Measurements from ENCODE around the gene PPP1R13B.

PPP1R13B gene

DNA sequence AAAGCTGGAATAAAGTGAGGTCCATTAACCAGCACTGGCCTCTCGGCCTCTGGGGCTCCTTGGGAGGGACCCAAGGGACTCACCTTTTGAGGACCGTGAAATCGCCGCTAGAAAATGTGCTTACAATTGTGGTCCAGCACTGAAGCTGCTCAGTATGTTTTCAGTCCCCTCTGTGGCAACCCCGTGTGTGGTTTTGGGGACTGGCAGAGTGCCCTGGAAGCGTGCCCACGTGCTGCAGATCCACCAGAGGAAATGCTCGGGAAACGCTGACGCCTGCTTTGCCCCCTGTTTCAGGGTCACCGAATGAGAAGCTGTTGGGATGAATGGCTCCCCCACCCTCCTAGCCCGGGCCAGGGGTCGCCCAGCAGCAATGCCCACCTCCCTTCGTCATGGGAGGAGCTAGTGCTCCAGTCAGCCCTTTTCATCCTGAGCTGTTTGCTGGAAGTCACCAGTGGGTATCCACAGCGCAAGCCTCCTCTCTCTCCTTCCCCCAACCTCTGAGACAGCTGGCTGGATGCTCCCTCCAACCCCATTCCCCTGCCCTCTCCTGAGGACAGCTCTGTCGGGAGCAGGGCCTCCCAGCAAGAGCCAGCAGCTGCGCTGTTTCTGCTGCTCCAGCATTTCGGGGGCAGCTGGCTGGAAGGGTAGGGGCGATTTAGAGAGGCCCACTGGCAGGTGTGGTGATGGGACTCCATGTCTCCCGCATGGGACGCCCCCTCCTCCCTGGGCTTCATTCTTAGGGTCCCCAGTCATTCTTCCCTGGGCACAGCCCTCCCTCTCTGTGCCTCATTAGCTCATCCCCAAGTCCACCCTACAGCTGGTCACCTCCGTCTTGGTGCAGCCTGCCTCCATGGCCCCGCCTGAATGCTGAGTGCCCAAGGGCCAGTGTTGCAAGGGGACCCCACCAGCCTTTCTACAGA is 33.2 kb upstream of the PPP1R13B start:
- peak in 5 of 6 experiments; percentile 1 to 45 (median 31) for DNase-seq

DNA sequence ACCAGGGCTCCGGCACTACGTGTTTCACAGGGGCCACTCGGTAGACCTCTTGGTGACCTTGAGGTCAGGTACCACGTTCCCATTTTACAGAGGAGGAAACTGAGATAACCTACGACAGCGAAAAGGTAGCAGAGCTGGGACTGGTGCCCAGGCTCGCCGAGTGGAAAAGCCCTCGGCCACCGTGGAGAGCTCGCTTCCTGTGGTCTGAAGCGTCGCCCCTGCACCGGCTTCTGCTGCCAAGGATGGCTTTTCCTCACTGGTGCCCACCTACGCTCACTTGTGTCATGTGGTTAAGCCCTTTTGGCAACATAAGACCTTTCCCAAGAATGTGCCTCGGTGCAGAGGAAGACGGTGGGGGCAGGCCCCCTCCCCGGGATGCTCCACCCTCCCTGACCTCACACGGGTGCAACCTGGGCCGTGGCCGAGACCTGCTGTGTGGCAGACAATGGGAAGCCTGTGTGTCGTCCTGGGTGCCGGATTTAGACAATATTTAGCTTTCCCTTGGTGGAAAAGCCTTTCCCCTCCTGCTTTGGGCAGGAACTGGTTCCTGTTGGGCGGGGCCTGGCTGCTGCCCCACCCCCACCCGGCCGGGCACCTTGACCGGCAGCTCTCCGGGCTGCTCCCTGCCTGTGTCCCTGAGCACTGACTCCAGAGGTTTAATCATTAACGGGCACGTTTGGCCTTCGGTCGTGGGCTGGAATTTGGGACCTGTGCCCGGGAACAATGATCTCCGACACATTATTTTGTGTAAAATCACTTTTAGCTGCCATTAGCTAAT is 32.4 kb upstream of the PPP1R13B start:
- DNase-seq: no peak

DNA sequence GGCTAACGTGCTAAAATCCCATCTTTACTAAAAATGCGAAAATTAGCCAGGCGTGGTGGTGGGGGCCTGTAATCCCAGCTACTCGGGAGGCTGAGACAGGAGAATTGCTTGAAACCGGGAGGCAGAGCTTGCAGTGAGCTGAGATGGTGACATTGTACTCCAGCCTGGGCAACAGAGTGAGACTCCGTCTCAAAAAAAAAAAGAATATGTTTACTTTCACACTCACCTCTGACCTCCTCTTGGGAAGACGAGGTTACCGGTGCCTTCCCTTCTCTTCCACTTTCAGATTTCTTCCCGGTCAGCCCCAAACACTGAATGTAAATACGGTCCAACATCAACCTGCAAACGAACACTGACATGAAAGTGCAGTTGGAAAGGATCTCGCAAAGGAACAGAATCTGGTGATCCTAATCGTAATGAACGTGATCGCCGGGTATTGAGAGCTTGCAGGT is 31.8 kb upstream of the PPP1R13B start:
- DNase-seq: no peak

DNA sequence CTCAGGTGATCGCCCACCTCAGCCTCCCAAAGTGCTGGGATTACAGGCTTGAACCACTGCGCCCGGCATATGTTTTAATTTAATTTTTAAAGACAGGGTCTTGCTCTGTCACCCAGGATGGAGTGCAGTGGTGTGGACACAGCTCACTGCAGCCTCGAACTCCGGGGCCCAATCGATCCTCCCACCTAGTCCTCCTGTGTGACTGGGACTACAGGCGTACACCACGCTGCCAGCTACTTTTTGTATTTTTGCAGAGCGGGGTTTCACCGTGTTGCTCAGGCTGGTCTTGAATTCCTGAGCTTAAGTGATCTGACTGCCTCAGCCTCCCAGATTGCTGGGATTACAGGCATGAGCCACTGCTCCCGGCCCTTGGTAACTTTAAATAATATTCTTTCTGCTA is 30.8 kb upstream of the PPP1R13B start:
- no peak for DNase-seq

DNA sequence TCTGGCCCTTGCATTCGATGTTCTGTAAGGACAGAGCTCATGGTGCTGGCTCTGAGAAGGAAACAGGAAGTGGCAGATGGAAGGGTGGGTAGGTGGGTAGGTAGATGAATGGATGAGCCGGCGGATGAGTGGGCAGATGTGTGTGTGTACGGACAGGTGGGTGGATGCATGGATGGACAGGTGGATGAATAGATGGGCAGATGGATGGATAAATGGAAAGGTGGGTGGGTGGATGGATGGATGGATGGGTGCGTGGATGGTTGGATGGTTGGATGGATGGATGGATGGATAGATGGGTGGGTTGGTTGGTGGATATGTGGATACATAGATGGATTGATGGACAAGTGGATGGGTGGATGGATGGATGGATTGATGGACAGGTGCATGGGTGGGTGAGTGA is 27.6 kb upstream of the PPP1R13B start:
- DNase-seq: no peak

DNA sequence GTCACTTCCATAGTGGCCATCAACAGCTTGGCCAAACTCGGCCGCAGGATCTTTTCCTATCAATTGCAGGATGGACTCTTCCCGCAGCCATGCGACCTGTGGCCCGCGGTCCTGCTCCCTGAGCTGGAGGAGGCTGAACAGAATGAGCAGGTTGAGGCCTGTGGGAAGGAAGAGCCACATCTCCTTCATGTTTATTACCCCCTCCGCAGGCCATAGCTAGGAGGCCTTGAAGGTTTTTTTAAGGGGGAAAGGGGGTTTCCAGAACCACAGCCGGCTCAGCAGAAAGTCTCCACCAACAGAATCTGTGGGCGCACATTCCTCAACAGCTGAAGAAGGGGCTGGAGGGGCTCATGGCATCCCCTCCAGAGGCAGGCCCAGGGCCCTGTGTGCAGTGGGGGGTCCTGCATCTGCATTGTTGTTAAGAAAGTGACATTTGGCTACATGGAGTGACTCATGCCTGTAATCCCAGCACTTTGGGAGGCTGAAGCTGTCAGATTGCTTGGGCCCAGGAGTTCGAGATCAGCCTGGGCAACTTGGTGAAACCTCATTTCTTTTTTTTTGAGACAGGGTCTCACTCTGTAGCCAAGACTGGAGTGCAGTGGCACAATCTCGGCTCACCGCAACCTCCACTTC is 25.2 kb upstream of the PPP1R13B start:
- DNase-seq: peak in 4 of 6 experiments; percentile 13 to 46 (median 32)

DNA sequence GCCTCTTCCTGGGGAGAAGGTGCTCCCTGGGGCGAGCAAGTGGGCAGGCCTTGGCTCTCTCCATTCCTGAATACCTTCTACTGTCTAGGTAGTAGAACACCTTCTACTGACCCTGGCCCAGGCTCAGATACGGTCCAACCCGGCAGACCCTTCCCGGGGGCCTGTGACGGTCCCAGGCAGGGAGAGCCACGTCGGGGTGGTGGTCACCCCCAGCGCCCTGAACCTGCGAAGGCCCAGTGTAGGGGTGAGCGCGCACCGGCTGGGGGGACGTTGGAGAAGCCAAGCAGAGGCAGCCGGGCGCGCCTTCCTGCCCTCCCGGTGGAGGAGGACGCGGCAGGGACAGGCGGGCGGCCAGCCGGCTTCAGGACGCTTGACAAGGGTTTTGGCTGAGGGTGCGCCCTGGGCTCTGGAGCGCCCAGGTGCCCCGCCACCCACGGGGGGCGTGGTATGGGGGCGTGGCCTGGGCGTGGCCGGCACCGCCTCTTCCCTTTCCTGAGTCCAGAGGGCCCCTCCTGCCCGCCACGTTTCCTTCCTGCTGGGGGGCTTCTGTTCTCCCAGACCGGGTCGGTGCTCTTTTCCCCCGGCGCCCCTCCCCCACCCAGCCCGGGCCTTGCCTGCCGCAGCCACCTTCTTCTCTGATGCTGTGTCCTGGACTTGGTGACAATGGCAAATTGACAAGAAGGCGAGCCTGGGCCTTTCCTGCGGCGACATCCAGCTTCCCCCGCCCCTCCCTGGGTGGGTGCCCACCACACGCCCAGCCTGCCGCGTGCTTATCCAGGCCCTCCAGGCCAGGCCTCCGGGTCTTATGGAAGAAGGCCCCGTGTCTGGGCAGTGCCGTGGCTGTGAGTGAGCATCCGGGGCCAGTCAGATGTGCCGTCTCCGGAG is 24.5 kb upstream of the PPP1R13B start:
- DNase-seq: peak; percentile 47 to 72 (median 67)

DNA sequence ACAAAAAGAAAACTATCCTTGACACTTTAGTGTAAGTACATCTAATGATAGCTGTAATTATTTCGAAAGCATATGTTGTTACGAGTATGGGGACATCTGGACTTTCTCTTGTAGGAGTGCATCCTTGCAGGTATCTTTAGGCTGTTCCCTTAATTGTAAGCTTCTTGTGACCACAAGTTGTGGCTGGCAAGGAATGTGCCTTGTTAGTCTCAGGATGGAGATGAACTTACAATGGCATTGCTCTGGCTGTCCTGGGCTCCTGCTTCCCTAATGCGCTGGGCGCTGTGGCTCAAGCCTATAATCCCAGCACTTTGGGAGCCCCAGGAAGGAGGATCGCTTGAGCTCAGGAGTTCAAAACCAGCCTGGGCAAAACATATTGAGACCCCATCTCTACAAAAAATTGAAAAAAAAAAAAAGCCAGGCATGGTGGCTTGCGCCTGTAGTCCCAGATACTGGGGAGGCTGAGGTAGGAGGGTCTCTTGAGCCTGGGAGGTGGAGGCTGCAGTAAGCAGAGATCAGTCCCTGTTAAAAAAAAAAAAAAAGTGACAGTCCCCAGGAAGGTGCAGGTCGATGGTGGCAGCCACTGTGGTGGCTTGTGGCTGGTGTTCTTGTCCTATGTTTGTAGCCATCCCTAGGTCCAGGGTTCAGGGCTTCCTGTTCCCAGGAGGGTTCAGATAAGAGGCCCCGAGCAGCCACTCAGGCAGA is 23.7 kb upstream of the PPP1R13B start:
- no peak for DNase-seq

DNA sequence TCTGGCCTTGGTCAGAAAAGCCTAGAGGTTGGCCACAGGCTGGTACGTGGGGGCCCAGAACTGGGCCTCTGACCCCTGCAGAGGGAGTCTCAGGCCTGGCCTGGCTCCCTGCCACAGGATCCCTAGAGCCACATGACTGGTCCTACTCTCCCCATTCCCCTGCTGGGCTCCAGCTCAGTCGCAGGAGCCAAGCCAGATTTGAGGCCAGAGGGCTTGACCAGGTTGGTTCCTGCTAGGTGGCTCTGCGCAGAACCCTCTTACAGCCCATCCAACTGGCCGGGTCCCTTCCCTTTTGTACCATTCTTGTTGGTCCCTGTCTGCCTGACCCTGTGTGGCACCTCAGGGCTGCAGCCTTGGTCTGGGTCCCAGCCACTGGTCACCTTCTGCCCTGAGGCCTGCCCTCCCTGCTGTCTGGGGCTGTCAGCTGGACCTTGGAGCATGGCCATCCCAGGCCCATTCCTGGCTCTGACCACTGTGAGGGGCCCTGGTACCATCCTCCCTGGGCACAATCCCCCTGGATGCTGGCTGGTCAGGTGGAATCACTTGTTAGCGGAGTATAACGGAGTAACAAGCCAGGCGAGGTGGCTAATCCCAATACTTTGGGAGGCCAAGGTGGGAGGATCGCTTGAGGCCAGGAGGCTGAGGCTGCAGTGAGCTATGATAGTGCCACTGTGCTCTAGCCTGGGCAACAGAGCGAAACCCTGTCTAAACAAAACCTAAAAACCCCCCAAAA is 22.9 kb upstream of the PPP1R13B start:
- DNase-seq: no peak

DNA sequence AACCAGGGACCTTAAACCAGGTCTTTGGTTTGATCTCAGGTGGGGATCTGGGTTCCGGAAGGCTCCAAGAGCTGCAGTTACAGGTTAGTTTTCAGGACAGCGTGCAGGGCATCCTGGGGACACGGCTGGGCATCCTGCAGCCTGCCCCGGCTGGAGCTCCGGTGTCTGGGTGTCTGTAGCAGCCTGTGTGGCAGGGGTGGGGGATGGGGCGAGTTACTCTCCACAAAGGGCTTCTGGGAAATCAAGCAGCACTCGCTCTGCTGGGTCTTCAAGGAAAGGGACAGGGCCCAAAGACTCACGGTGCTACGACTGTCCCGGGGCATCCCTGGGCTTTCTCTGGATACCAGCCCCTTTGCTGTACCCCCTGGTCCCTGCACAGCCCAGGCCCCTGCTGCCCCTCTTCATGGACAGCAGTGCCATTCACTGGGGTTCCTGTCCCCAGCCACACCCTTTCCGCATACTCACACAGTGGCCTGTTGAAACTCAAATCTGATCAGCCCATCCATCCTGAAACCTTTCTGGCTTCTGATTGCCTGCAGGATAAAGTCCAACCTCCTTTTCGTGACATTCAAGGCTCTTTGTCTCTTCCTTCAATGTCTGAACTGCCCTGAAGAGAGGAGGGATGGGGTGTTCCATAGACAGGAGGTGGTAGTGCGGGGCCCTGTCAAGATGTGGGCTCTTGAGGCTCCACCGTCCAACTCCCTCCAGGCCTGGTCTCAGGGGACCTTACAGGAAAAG is 22.2 kb upstream of the PPP1R13B start:
- no peak for DNase-seq

DNA sequence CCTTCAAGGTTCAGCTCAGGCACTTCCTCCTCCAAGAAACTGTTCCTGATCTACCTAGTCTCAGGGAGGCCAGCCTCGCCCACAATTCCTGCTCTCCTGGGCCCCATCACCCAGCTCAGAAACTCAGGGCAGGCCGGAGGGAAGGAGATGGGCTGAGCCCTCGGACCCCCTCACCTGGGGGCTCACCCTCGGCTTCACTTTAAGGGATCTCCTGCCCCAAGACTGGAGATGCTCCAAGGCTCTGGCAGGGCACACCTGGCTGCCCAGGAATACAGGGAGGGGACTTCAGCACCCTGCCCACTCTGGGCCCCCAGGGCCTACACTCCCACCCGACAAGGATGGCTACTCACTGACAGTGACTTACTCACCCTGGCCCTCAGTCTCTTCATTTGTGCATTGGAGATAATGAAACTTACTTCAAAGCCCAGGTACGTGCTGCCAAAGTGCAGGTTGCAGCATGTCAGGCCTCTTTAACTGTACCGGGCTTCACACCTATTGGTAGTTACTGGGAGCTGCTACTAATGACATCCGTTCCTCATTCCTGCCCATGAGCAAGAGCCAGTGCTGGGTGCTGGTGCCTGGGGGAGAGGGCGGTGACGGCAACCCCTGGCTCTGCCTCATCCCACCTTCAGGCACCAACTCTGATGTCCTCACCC is 21.0 kb upstream of the PPP1R13B start:
- no peak for DNase-seq

DNA sequence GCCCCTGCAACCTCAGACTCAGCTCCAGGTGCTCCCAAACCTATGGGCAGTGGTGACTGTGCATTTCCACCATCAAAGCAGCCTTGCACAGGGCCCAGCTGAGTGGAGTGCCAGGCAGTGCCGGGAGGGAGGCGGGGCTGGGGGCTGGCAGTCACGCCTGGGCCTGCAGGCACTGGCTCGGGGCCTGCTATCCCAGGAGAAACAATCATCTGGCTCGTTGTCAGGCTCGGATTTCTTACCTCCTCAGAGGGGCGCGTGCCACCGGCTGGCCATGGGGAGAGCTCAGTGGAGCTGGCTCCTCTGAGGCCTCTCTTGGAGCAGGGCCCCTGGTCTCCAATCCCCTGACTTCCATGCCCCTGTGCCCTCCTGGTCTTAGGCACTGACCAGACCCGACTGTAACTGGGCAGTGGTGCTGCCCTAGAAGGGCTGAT is 20.2 kb upstream of the PPP1R13B start:
- no peak for DNase-seq

DNA sequence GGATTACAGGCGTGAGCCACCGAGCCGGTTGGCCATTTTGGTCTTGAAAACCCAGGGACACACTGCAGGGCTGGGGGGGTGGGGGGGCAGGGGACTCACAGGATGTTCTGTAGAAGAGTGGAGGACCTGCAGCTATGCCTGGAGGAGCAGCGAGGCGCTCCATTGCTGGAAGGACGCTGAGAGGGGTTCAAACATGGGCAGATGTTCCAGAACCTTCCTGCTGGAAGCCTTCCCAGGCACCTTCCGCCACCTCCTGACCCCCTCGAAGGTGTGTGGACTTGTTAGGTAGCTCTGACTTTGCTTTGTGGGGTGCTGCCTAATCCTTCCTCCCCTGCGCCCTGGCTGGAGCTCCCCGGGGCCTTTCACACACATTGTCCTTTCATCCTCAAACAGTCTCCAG is 19.6 kb upstream of the PPP1R13B start:
- no peak for DNase-seq

DNA sequence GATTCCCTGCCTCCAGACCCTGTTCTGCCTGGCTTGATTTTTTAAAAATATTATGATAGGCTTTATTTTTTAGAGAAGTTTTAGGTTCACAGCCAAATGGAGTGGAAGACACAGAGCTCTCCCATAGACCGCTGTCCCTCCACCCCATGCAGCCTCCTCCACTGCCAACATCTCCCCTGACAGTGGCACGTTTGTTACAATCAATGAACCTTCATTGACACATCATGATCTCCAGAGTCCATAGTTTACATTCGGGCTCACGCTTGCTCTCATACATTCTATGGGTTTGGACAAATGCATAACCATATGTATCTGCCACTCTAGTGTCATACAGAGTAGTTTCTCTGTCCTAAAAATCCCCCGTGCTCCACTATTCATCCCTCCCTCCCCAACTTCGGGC is 15.9 kb upstream of the PPP1R13B start:
- no peak for DNase-seq

DNA sequence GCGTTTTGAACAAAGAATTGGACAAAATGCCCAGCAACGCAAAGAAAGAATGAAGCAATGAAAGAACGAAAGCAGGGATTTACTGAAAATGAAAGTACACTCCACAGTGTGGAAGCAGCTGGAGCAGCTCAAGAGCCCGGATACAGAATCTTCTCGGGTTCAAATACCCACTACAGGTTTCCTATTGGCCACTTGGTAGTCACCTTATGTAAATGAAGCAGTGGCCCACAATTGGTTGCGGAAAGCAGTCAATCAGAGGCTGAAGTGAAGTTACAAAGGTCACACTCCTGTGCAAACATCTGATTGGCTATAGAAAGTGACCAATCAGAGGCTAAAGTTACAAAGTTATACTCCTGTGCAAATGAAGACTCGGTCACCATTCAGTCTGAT is 15.0 kb upstream of the PPP1R13B start:
- no peak for DNase-seq

DNA sequence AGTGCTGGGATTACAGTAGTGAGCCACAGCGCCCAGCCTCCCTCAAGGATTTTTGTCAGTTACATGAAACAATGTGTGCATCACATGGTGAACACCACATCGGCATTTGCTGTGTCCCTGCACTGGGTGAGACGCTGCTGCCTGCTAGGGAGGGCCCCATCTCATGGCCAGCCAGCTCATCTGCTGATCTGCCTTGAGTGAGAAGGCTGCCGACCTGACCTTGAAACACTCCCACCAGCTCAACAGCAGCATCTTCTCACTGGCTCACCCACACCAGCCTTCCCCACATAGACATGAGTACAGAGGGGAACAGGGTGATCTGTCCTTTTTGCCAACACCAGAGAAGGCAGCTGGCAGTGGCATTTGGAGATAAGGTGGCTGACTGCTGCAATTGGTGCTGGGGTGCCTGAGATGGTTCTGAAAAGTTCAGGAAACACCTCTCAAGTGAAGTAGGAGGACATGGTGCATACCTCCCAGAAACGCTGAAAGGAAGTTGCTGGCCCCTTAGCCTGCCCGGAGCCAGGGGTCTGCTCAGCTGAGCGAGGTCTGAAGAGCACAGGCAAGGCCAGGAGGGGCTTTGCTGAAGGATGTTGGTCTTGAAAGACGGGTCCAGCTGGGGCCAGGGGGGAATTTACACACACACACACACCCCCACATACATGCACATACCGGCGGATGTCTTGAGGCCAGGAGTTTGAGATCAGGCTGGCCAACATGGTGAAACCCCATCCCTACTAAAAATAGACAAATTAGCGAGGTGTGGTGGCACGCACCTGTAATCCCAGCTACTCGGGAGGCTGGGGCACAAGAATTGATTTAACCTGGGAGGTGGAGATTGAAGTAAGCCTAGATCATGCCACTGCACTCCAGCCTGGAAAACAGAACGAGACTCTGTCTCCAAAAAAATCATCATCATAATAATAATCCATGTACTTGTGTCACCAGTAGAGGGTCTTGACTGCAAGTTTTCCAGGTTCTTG is 14.3 kb upstream of the PPP1R13B start:
- no peak for DNase-seq

DNA sequence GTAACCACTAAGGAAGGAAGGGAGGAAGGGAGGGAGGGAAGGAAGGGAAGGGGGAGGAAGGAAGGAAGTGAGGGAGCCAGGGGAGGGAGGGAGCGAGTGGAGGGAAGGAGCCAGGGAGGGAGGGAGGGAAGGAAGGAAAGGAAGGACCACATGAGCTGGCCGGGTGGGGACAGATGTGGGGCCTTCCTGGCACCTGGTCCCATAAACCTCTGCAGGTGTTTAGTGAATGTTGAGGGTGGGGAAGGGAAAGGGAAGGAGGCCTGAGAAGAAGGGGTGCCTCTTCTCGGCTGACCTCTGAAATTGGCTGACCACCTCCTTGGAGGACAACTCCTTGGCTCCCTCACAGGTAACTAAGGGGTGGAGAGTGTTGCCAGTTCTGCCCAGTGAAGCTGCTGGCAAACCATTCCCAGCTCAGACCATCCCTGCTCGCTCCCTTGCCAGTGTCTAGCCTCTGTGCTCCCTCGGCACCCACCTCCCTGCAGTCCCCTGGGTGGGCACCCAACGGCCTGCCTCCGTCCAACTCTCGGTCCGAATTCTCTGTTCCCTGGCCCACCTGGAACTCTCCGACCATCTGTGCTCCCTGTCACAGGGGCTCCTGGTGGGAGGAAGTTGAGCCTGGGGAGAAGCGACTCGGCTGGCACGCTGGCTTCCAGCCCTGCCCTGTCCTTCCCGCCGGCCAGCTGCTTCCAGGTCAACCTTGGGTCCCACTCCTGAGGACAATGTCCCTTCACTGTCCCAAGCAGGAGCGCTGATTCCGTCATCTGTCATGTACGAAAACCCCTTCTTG is 12.2 kb upstream of the PPP1R13B start:
- DNase-seq: no peak

All from stimulated activated naive CD4-positive, alpha-beta T cell (primary cell).